T-helper 17 cell (primary cell): ENCODE results near the gene IL32. TPM values are rescaled to one million over a fixed set of nuclear protein-coding genes. Genes with fewer than 3 reads are reported as not detected.
"Not testable (repeated sequence)": the region's sequence is repeated elsewhere in the genome, so short reads cannot be mapped to it uniquely, and the experiment has no call there.

Experiments used
- ATAC-seq: fragments of 150-1000 bp; cut with Tn5 transposase; 2 replicates; pipeline ENCODE4 v1.10.0; 2021; ENCODE audit warnings: mild to moderate bottlenecking, moderate library complexity
- DNase-seq, 3 donors: peaks; one replicate each; pipeline versions ENCODE4 v3.0.0 to v3.0.0-alpha.2; 2020 to 2021
- H3K9me3 ChIP-seq: one replicate; pipeline ENCODE4 v1.7.0; 2013; ENCODE audit warnings: low read length, mild to moderate bottlenecking; ENCODE audit not compliant: control insufficient read depth, poor library complexity, severe bottlenecking
- H3K27ac Mint-ChIP-seq: one replicate; pipeline ENCODE4 v1.8.0; 2022; ENCODE audit warnings: mild to moderate bottlenecking, moderate library complexity, mixed read lengths
- H3K27me3 Mint-ChIP-seq: one replicate; pipeline ENCODE4 v1.8.0; 2022; ENCODE audit warnings: mixed read lengths
- H3K36me3 Mint-ChIP-seq: one replicate; pipeline ENCODE4 v1.8.0; 2022; ENCODE audit warnings: low read depth, mixed read lengths
- H3K4me1 Mint-ChIP-seq: one replicate; pipeline ENCODE4 v1.8.0; 2022; ENCODE audit warnings: mild to moderate bottlenecking, mixed read lengths
- H3K4me3 Mint-ChIP-seq: one replicate; pipeline ENCODE4 v1.8.0; 2022; ENCODE audit warnings: mild to moderate bottlenecking, moderate library complexity, mixed read lengths
- total RNA-seq, 4 donors: library from RNA in 2 of 4; stranded (reverse) in 2 of 4; gene quantifications; one replicate each; pipeline ENCODE4 v1.2.3 and lab custom pipeline; 2022 to 2026

Gene IL32
- total RNA-seq, 2 donors from 2014 or later = 1,099 to 1,147 TPM

GRCh38 chr16:3060339-3061127 is 4.9 kb upstream of the IL32 start:
- Mint-ChIP-seq H3K36me3 (peaks cover 2% of the 10 kb centered on the region), H3K4me1 (peaks cover 28% of the 10 kb centered on the region), H3K27ac (peak overlapping the region; percentile 91), H3K27me3 (no peaks in the 10 kb centered on the region), H3K4me3 (peak overlapping the region; percentile 93)
- H3K9me3 ChIP-seq = no peaks in the 10 kb centered on the region
- DNase-seq (no peak), ATAC-seq (no peak)

GRCh38 chr16:3062553-3062952 is 2.9 kb upstream of the IL32 start:
- ATAC-seq (no peak), DNase-seq (no peak)
- Mint-ChIP-seq H3K27me3 (no peaks in the 10 kb centered on the region), H3K4me3 (no peak overlapping the region), H3K36me3 (peaks cover 11% of the 10 kb centered on the region), H3K27ac (peak overlapping the region; percentile 100), H3K4me1 (peaks cover 34% of the 10 kb centered on the region)
- H3K9me3 ChIP-seq = no peaks in the 10 kb centered on the region

GRCh38 chr16:3063625-3064386 is 1.6 kb upstream of the IL32 start:
- peaks cover 39% of the 10 kb centered on the region for H3K4me1 Mint-ChIP-seq
- H3K36me3 Mint-ChIP-seq = peaks cover 14% of the 10 kb centered on the region
- H3K4me3 Mint-ChIP-seq = peak overlapping the region; percentile 99
- DNase-seq (no peak), ATAC-seq (no peak)
- no peaks in the 10 kb centered on the region for H3K27me3 Mint-ChIP-seq
- H3K27ac Mint-ChIP-seq = peak overlapping the region; percentile 100
- no peaks in the 10 kb centered on the region for H3K9me3 ChIP-seq

GRCh38 chr16:3065742-3066439 is 451 bp downstream of the IL32 start:
- H3K9me3 ChIP-seq = no peaks in the 10 kb centered on the region
- peak; percentile 25 for ATAC-seq
- Mint-ChIP-seq H3K27me3 (no peaks in the 10 kb centered on the region), H3K4me1 (peaks cover 46% of the 10 kb centered on the region), H3K4me3 (peak overlapping the region; percentile 99), H3K27ac (peak overlapping the region; percentile 100), H3K36me3 (peaks cover 16% of the 10 kb centered on the region)
- DNase-seq = no peak

- no peaks in the 10 kb centered on the region for H3K9me3 ChIP-seq
These were observed 954 bp downstream of the IL32 start for GRCh38 chr16:3066440-3066748.

GRCh38 chr16:3068487-3068886 is 3.0 kb downstream of the IL32 start:
- Mint-ChIP-seq H3K4me3 (peak overlapping the region; percentile 99), H3K27me3 (no peaks in the 10 kb centered on the region), H3K4me1 (peaks cover 58% of the 10 kb centered on the region), H3K36me3 (peaks cover 16% of the 10 kb centered on the region), H3K27ac (peak overlapping the region; percentile 100)
- DNase-seq = no peak
- no peak for ATAC-seq
- no peaks in the 10 kb centered on the region for H3K9me3 ChIP-seq

More at GRCh38 chr16:3066440-3066748, 954 bp downstream of the IL32 start:
- peaks cover 51% of the 10 kb centered on the region for H3K4me1 Mint-ChIP-seq
- peak overlapping the region; percentile 100 for H3K27ac Mint-ChIP-seq
- H3K36me3 Mint-ChIP-seq = peaks cover 16% of the 10 kb centered on the region
- H3K27me3 Mint-ChIP-seq = no peaks in the 10 kb centered on the region
- DNase-seq (no peak), ATAC-seq (no peak)
- peak overlapping the region; percentile 99 for H3K4me3 Mint-ChIP-seq

GRCh38 chr16:3069146-3069545 is 3.7 kb downstream of the IL32 start:
- H3K27me3 Mint-ChIP-seq = not testable (repeated sequence)

GRCh38 chr16:3070608-3071111 is 5.2 kb downstream of the IL32 start:
- H3K27me3 Mint-ChIP-seq = no peaks in the 10 kb centered on the region
- H3K4me1 Mint-ChIP-seq = peaks cover 66% of the 10 kb centered on the region
- H3K9me3 ChIP-seq = no peaks in the 10 kb centered on the region
- ATAC-seq (no peak), DNase-seq (no peak)
- peak overlapping the region; percentile 100 for H3K27ac Mint-ChIP-seq
- H3K36me3 Mint-ChIP-seq = peaks cover 15% of the 10 kb centered on the region
- H3K4me3 Mint-ChIP-seq = peak overlapping the region; percentile 77

More at GRCh38 chr16:3069146-3069545, 3.7 kb downstream of the IL32 start:
- Mint-ChIP-seq H3K4me3 (peak overlapping the region; percentile 71), H3K27ac (peak overlapping the region; percentile 100), H3K4me1 (peaks cover 61% of the 10 kb centered on the region), H3K36me3 (peaks cover 18% of the 10 kb centered on the region)
- DNase-seq, ATAC-seq, H3K9me3 ChIP-seq: not testable (repeated sequence)

- no peaks in the 10 kb centered on the region for H3K9me3 ChIP-seq
- no peak for ATAC-seq
- H3K27me3 Mint-ChIP-seq = no peaks in the 10 kb centered on the region
- no peak for DNase-seq
- peak overlapping the region; percentile 77 for H3K4me3 Mint-ChIP-seq
- peaks cover 13% of the 10 kb centered on the region for H3K36me3 Mint-ChIP-seq
- peaks cover 70% of the 10 kb centered on the region for H3K4me1 Mint-ChIP-seq
- peak overlapping the region; percentile 98 for H3K27ac Mint-ChIP-seq
These were observed 6.2 kb downstream of the IL32 start for GRCh38 chr16:3071655-3072054.

GRCh38 chr16:3072148-3072547 is 6.7 kb downstream of the IL32 start:
- peaks cover 72% of the 10 kb centered on the region for H3K4me1 Mint-ChIP-seq
- H3K9me3 ChIP-seq, H3K27me3 Mint-ChIP-seq, ATAC-seq, DNase-seq: not testable (repeated sequence)
- peaks cover 11% of the 10 kb centered on the region for H3K36me3 Mint-ChIP-seq
- peak overlapping the region; percentile 98 for H3K27ac Mint-ChIP-seq
- H3K4me3 Mint-ChIP-seq = peak overlapping the region; percentile 77

- H3K36me3 Mint-ChIP-seq = not testable (repeated sequence)
These were observed 7.3 kb downstream of the IL32 start for GRCh38 chr16:3072576-3073263.

GRCh38 chr16:3073448-3073847 is 8.0 kb downstream of the IL32 start:
- DNase-seq (no peak), ATAC-seq (no peak)
- H3K4me3 Mint-ChIP-seq = peak overlapping the region; percentile 91
- H3K9me3 ChIP-seq = no peaks in the 10 kb centered on the region
- peak overlapping the region; percentile 98 for H3K27ac Mint-ChIP-seq
- H3K4me1 Mint-ChIP-seq = peaks cover 74% of the 10 kb centered on the region
- no peaks in the 10 kb centered on the region for H3K27me3 Mint-ChIP-seq
- H3K36me3 Mint-ChIP-seq = peaks cover 5% of the 10 kb centered on the region

More at GRCh38 chr16:3072576-3073263, 7.3 kb downstream of the IL32 start:
- peak overlapping the region; percentile 91 for H3K4me3 Mint-ChIP-seq
- peak overlapping the region; percentile 98 for H3K27ac Mint-ChIP-seq
- not testable (repeated sequence) for H3K9me3 ChIP-seq, H3K27me3 Mint-ChIP-seq
- DNase-seq = peak in 1 of 3 donors; percentile 37
- peaks cover 71% of the 10 kb centered on the region for H3K4me1 Mint-ChIP-seq
- peak; percentile 33 for ATAC-seq
